Subcutaneous adipose tissue (tissue), 4 donors: Measurements from ENCODE around the gene FOXL1. TPM values are rescaled to one million over a fixed set of nuclear protein-coding genes. Genes with fewer than 3 reads are reported as not detected.

ENCODE experiments used
- total RNA-seq, 4 donors: library from RNA; depleted of rRNA; stranded (reverse); fragments of >200 nt; gene quantifications; one replicate each; pipeline ENCODE4 v1.1.0, GENCODE V29; 2016
- TF ChIP-seq, protein P1 (sequence below): fragments of 450-650 bp; IDR thresholded peaks from one replicate; pipeline ENCODE4 v1.5.1; 2016; ENCODE audit warnings: low read depth, mild to moderate bottlenecking, control low read depth, antibody characterized with exemption, moderate library complexity

Gene FOXL1
- total RNA-seq, 4 donors from 2014 or later, result not detected

DNA sequence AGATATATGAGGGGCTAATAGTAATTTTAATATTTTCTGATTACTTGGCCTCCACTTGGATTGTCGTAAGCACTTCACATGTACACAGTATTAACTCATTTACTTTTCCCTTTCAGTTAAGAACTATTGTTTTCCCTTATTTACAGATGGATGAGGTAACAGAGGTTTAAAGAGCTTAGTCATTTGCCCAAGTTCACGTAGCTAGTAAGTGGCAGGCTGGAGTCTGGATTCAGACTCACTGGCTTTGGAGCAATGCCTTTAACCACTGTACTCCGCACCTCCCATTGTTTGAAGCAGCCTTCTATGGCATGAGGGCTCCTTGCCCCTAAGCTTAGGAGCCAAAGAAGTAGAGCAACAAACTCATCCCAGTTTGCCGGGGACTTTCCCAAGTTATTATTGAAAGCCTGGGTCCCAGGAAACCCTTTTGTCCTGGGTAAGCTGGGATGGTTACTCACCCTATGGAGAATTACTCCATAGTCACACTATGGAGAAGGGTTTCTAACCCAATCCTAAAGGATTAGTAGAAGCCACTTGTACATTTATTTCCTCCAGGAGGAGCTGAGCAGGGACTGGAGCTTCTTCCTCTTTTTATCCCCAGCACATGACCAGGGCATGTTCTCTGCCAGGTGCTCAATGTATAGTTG, 12.3 kb downstream of the FOXL1 start:
- TF ChIP-seq, protein P1, sequence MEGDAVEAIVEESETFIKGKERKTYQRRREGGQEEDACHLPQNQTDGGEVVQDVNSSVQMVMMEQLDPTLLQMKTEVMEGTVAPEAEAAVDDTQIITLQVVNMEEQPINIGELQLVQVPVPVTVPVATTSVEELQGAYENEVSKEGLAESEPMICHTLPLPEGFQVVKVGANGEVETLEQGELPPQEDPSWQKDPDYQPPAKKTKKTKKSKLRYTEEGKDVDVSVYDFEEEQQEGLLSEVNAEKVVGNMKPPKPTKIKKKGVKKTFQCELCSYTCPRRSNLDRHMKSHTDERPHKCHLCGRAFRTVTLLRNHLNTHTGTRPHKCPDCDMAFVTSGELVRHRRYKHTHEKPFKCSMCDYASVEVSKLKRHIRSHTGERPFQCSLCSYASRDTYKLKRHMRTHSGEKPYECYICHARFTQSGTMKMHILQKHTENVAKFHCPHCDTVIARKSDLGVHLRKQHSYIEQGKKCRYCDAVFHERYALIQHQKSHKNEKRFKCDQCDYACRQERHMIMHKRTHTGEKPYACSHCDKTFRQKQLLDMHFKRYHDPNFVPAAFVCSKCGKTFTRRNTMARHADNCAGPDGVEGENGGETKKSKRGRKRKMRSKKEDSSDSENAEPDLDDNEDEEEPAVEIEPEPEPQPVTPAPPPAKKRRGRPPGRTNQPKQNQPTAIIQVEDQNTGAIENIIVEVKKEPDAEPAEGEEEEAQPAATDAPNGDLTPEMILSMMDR, result no peak

DNA sequence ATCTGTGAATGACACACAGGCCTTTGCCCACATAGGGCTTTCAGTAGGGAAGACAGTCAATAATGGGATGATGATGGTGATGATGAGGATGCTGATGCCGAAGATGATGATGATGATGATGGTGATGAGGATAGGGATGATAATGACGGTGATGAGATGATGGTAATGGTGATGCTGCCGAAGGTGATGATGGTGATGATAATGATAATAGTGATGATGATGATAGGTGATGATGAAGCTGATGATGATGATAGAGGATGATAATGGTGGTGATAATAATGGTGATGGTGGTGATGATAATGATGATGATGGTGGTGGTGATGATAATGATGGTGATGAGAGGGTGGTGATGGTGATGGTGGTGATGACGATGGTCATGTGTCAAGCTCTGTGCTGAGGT, 12.9 kb downstream of the FOXL1 start:
- TF ChIP-seq, protein P1, result no peak

DNA sequence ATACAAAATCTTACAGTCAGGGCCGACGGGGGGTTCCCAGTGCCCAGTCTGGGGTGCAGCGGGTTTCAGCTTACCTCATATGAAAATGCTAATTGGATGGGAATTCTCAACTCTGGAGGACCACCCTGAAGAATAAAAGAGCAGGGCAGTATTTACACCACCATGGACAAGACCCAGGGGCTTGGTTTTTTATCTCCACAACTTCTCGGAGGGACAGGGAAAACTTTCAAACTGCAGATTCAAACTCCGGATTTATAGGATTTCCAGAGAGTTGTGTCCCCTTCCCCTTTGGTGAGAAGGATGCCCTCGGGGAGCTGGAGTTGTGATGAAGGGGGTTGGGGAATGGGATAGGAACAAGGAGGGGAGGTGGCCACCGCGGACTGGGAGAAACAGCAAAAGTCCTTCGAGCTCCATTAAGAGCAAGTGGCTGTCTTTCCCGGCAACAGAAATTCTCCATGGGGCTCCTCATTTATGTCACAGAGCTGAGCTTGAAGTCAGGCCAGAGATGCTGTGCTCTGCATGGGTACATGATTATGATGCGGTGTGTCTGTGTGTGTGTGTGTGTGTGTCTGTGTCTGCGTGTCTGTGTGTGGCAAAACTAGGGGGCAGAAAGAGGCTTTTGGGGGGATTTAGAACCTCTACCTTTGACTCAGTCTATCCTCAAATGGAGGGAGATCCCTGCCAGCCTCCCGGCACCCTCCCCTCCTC, 15.7 kb downstream of the FOXL1 start:
- TF ChIP-seq, protein P1, result no peak

DNA sequence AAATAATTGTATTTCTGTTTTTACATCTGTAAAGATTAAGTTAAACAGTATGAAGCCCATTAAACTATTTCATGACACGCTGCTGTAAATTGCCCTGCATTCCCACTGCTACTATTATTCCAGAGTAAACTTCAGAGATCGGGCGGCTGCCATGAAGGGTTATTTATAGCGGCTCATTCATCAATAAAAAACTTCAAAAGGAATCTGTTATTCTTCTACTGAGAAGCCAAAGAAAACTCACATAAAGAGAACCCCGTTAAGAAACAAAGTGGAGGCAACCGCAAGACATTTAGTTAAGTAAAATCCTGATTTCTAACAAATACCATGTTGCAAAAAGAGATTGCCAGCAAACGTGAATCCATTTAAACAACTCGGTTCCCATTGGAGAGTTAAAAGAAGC, 16.4 kb downstream of the FOXL1 start:
- TF ChIP-seq, protein P1, result no peak

DNA sequence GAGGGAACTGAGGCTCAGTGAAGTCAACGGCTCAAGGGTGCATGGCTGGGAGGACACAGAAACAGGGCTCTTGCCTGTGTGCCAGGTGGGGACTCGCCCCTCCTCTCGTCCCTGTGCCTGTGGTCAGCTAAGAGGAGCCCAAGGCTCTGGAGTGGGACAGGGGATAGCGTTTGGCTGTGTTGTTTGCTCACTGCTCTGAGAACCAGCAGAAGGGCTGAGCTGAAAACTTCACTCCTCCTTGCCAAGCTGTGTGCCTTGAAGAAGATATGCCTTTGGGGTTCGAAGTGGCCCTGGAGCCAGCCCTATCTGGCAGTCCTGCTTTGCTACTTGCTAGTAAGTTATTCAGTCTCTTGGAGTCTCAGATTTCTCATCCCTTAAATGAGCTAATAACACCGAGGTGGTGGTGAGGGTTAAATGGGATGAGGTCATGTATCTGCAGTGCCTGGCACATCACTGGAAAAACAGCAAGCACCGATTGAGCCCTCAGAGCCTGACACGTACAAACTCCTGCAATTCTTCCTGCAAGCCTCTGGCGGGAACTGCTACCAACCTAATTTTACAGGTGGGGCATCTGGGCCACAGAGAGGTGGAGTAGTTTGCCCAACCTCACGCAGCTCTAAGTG, 17.7 kb downstream of the FOXL1 start:
- TF ChIP-seq, protein P1, result no peak

DNA sequence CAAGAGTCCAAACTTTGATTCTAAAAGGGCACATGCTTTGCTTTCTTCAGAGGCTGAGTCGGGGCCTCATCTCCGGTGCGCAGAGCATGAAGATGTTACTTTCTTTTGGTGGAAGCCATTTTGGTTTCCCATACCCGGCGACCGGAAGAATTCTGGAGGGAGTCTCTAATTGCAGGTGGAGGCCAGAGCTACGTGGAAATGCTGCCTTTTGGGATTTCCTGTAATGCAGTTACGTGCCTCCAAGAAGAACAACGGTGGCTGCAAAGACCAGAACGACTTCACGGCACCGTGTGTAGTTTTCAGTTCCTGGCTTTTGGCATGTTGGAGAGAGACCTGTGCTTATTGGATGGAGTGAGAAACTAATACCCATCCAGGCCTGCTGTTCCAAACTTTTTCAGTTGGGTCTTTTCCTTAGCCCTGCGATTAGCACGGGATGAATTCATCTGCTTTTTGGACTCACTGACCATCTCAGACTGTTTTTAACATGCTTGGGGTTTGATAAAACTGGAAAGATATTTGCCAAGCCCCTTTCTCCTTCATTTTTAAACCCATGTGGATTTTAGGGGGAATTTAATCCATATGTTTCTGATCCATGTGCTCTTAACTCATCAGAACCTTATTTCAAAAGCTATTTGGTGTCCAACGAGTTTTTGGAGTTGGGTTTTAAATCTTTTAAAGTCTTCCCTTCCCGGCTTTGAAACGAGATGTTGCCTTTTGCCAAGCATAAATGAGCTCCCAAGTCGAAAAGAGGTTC, 19.0 kb downstream of the FOXL1 start:
- TF ChIP-seq, protein P1, result no peak
